Activated naive CD8-positive, alpha-beta T cell treated with anti-CD3 and anti-CD28 coated beads, Interleukin-2, amount 50 U/mL, for 24 hours (primary cell): ENCODE measurements around the gene ANKRD13B.
"Not testable (repeated sequence)": the region's sequence is repeated elsewhere in the genome, so short reads cannot be mapped to it uniquely, and the experiment has no call there.

Experiments used
- ATAC-seq: fragments of 150-1000 bp; cut with Tn5 transposase; one replicate; pipeline ENCODE4 v1.10.0; 2021
- DNase-seq: peaks from one replicate; pipeline ENCODE4 v3.0.0; 2021
- H3K27ac Mint-ChIP-seq: one replicate; pipeline ENCODE4 v1.8.0; 2021; ENCODE audit warnings: mild to moderate bottlenecking, mixed read lengths
- H3K27me3 Mint-ChIP-seq: one replicate; pipeline ENCODE4 v1.8.0; 2021; ENCODE audit warnings: mixed read lengths
- H3K36me3 Mint-ChIP-seq: one replicate; pipeline ENCODE4 v1.8.0; 2021; ENCODE audit warnings: low read depth, mixed read lengths
- H3K4me1 Mint-ChIP-seq: one replicate; pipeline ENCODE4 v1.8.0; 2021; ENCODE audit warnings: mixed read lengths
- H3K4me3 Mint-ChIP-seq: one replicate; pipeline ENCODE4 v1.8.0; 2021; ENCODE audit warnings: mild to moderate bottlenecking, moderate library complexity, mixed read lengths
- H3K9me3 Mint-ChIP-seq: one replicate; pipeline ENCODE4 v1.8.0; 2021; ENCODE audit warnings: mixed read lengths

Gene ANKRD13B

DNA sequence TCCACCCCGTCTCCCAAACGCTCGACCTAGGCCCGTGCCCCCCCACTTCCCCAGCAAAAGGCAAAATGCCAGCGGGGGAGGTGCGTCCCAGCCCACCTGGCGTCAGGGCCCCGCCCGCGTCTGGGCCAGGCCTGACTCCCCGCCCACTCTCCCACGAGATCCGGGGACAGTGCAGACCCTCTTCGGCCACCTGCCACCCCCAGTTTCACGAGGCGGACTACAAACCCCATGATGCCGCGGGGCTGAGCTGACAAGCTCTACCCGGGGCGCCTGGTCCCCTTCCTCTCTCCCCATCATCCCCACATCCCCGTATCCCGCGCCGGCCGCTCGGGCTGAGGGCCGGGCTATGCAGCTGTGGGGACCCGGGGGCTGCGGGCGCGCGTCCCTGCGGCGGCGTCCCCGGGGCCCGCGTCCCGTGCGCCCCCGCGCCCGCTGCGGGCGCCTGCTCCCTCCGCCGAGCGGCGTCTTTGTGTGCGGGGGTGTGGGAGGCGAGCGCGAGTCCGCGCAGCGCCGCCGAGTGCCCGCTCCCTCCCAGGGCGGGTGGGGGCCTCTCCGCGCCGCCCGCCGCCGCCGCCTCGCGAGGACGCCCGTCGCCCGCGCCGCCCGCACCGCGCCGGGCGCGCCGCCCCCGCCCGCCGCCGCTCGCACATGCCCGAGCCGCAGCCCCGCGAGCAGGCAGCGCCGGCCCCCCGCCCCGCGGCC, at the start of gene ANKRD13B:
Gene ANKRD13B, plus strand, starts transcription at position 283 of the 702 bp plus-strand sequence. CDS start 490 bp downstream, outside the sequence.
- ATAC-seq (no peak), DNase-seq (peak; percentile 61)
- Mint-ChIP-seq H3K4me1 (peaks cover 41% of the 10 kb centered on the region), H3K4me3 (peak within 1 kb of the TSS; percentile 77), H3K27me3 (no peaks in the 10 kb centered on the region), H3K9me3 (no peaks in the 10 kb centered on the region), H3K36me3 (peaks cover 2% of the 10 kb centered on the region), H3K27ac (peak within 1 kb of the TSS; percentile 59)

DNA sequence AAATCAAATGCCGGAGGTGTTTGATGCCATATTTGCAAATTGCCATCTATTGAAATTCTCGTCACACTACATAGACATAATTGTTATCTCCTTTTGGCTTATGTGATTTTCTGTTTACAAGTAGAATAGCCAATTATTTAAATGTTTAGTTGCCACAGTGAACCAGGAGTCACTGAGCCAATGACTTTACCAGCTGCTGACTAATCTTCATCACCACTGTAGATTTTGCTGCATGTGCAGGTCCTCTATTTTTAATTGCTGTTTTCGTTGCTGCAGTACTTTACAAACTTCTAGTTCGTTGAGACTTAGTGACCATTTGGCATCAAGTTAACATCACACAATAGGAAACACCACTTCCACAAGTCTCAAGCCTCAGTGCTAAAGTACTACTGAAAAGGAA, 48.9 kb upstream of the ANKRD13B start:
- ATAC-seq, result no peak
- Mint-ChIP-seq H3K9me3 (no peaks in the 10 kb centered on the region), H3K36me3 (peaks cover 10% of the 10 kb centered on the region), H3K4me1 (peaks cover 3% of the 10 kb centered on the region), H3K4me3 (no peak overlapping the region), H3K27me3 (no peaks in the 10 kb centered on the region), H3K27ac (no peak overlapping the region)
- DNase-seq, result no peak

DNA sequence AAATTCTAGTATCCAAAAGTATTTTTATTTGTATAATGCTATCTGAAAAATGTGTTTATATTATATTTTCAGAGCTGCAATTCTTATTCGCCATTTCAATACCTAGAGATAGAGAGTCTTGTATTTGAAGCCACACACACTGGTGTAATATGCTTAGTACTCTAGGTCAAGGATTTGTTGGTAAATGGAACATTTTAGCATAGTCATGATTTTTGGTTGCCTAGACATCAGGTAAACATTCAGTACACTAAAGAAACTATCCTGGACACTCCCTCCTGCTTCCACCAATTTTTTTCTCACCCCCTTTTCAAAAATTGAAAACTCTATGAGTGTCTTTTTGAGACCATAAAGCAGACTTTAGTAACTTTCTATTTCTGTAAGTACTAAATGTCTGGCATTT, 46.8 kb upstream of the ANKRD13B start:
- Mint-ChIP-seq H3K27me3 (no peaks in the 10 kb centered on the region), H3K9me3 (no peaks in the 10 kb centered on the region), H3K36me3 (peaks cover 9% of the 10 kb centered on the region), H3K27ac (no peak overlapping the region), H3K4me1 (peaks cover 5% of the 10 kb centered on the region), H3K4me3 (no peak overlapping the region)
- ATAC-seq, result no peak
- DNase-seq, result no peak

DNA sequence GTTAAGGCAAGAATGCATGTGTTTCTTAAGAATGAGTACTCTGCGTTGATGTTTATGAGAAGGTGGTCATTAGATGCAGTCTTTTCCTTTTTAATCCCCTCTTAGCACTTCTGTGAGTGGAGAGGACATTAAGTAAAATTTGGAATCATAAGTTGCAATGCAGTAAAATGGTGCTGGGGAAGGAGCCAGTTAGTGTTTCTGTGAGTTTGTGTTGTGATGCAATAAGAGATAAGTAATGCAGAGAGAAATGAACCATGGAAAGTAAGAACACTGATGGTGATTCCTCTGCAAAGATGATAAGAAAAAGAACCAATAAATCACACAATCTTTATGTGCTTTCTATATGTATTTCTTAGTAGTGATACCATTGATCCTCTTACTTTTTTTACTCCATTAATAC, 46.1 kb upstream of the ANKRD13B start:
- no peak for DNase-seq
- H3K9me3 Mint-ChIP-seq, result no peaks in the 10 kb centered on the region
- peaks cover 5% of the 10 kb centered on the region for H3K4me1 Mint-ChIP-seq
- H3K4me3 Mint-ChIP-seq, result no peak overlapping the region
- H3K36me3 Mint-ChIP-seq, result peaks cover 9% of the 10 kb centered on the region
- no peak overlapping the region for H3K27ac Mint-ChIP-seq
- H3K27me3 Mint-ChIP-seq, result no peaks in the 10 kb centered on the region
- no peak for ATAC-seq

DNA sequence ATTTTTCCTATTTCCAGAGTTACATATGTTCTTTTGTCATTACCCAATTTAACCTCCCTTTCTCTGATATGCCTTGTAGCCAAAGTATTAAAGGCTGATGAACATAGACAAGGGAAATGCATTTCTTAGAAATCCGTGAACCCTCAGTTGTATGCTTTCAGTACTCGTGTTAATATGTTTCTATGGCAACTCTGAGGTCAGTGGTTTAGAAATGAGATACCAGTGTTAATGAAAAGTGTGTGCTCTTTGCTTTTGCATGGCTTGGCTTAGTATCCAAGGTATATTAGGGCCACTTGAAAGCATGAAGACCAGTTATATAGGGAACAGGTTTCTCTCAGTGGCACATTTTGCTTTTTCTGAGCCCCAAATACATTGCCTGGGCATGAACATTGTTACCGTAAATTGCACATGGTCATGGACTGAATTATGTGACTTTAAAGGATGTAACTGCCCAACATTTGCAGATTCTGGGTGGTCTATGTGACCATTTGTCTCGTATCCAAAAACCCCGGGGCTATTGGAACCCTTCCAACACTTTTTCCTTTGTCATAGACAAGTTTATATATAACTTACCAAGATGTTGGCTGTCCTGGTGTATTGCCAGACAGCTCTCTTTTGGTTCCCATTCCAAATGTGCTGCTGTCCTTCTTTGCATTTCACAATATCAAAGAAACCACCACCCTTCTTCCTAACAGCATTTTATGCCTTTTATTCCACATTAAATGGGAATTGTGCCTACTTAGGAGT, 43.6 kb upstream of the ANKRD13B start:
- peaks cover 1% of the 10 kb centered on the region for H3K36me3 Mint-ChIP-seq
- DNase-seq, result no peak

DNA sequence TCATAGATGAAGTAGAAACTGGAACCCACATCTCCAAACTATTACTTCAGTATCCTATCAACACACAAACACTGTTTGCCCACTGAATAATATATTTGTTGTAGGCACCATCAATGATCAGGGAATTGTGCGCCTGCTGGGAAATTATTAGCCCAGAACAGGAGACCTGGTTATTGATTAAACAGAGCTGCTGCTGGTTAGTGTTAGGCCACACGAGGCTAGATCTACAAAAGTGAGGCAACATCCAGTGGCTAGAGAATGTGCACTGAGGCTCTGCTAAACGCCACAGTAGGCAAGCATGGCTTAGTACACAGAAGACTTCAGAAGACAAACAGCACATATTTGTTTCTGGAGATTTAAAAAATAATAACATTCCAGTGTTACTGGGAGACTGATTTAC, 37.1 kb upstream of the ANKRD13B start:
- no peak overlapping the region for H3K27ac Mint-ChIP-seq
- DNase-seq, result no peak
- H3K27me3 Mint-ChIP-seq, result no peaks in the 10 kb centered on the region
- H3K36me3 Mint-ChIP-seq, result peaks cover 1% of the 10 kb centered on the region
- H3K9me3 Mint-ChIP-seq, result no peaks in the 10 kb centered on the region
- no peak for ATAC-seq
- H3K4me1 Mint-ChIP-seq, result peaks cover 27% of the 10 kb centered on the region
- no peak overlapping the region for H3K4me3 Mint-ChIP-seq

More for the DNA sequence above, 43.6 kb upstream of the ANKRD13B start:
- H3K4me3 Mint-ChIP-seq, result no peak overlapping the region
- no peak overlapping the region for H3K27ac Mint-ChIP-seq
- no peaks in the 10 kb centered on the region for H3K9me3 Mint-ChIP-seq
- H3K27me3 Mint-ChIP-seq, result no peaks in the 10 kb centered on the region
- H3K4me1 Mint-ChIP-seq, result peaks cover 5% of the 10 kb centered on the region
- ATAC-seq, result peak; percentile 40

DNA sequence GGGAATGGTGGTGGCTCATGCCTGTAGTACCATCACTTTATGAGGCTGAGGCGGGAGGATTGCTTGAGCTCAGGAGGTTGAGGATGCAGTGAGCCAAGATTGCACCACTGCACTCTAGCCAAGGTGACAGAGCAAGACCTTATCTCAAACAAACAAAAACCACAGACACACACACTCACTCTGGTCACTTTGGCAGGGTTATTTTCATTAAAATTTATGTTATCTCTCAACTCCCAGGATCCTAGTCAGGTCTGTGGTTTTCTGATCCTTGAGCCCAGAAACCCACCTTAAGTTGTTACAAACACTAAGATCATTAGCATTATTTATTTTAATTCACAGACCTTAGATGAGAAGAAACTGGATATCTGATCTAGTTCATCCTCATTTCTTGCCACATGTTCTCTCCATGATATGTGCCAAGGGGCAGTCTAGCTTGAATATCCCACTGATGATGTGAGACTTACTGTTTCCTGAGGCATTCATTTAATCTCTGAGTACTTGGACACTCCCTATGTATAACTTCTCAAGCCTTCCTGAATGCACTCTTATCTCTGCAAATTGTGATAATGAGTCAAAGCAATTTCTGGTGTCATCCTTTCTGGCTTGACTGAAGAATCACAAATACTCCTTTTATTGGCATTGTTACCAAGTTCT, 35.7 kb upstream of the ANKRD13B start:
- Mint-ChIP-seq H3K36me3 (peaks cover 4% of the 10 kb centered on the region), H3K27ac (peak overlapping the region; percentile 7), H3K4me3 (no peak overlapping the region), H3K27me3 (no peaks in the 10 kb centered on the region), H3K4me1 (peaks cover 35% of the 10 kb centered on the region), H3K9me3 (no peaks in the 10 kb centered on the region)
- DNase-seq, result no peak
- ATAC-seq, result no peak

DNA sequence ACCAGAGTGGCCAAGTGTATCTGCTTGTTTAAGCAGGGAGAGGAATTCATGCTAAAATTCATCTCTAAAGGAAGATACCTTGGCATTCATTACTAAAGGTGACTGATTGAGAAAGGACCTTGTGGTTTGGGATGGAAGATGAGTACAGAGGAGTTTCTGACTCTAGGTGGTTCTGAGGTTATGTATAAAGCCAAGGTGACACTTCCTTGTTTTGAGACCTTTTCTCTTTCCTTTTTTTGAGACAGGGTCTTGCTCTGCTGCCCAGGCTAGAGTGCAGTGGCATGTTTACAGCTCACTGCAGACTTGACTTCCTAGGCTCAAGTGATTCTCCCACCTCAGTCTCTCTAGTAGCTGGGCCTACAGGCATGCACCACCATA, 35.2 kb upstream of the ANKRD13B start:
- ATAC-seq, result peak; percentile 80

DNA sequence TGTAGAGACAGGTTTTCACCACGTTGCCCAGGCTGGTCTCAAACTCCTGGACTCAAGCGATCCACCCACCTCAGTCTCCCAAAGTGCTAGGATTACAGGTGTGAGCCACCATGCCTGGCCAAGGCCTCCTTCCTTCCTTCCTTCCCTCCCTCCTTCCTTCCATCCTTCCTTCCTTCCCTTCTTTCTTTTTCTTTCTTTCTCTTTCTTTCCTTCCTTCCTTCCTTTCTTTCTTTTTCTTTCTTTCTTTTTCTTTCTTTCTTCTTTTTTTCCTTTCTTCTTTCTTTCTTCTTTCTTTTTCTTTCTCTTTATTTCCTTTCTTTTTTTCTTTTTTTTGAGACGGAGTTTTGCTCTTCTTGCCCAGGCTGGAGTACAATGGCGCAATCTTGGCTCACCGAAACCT, 34.8 kb upstream of the ANKRD13B start:
- not testable (repeated sequence) for ATAC-seq, H3K36me3 Mint-ChIP-seq, H3K9me3 Mint-ChIP-seq, DNase-seq, H3K27me3 Mint-ChIP-seq, H3K4me3 Mint-ChIP-seq
- H3K27ac Mint-ChIP-seq, result peak overlapping the region; percentile 7
- peaks cover 41% of the 10 kb centered on the region for H3K4me1 Mint-ChIP-seq

More for the DNA sequence above, 35.2 kb upstream of the ANKRD13B start:
- Mint-ChIP-seq H3K27ac (peak overlapping the region; percentile 7), H3K4me3 (no peak overlapping the region), H3K4me1 (peaks cover 38% of the 10 kb centered on the region), H3K36me3 (peaks cover 8% of the 10 kb centered on the region), H3K27me3 (no peaks in the 10 kb centered on the region), H3K9me3 (no peaks in the 10 kb centered on the region)
- DNase-seq, result no peak

DNA sequence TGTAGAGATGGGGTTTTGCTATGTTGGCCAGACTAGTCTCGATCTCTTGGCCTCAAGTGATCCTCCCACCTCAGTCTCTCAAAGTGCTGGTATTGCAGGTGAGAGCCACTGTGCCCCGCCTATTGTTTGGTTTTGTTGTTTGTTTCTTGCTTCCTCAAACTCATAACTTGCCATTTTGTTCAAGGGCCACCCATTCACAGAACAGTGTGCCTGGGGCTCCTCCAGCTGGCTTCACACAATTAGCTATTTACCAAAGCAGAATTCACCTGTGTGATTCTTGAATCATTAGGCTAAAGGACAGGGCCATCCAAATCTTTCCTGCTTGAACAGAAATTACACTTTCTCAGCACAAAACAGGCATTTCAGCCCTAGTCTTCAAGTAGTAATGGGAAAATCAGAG, 33.3 kb upstream of the ANKRD13B start:
- peaks cover 51% of the 10 kb centered on the region for H3K4me1 Mint-ChIP-seq
- ATAC-seq, result no peak
- H3K27ac Mint-ChIP-seq, result no peak overlapping the region
- H3K4me3 Mint-ChIP-seq, result no peak overlapping the region
- no peak for DNase-seq
- H3K9me3 Mint-ChIP-seq, result no peaks in the 10 kb centered on the region
- H3K36me3 Mint-ChIP-seq, result peaks cover 8% of the 10 kb centered on the region
- H3K27me3 Mint-ChIP-seq, result no peaks in the 10 kb centered on the region

DNA sequence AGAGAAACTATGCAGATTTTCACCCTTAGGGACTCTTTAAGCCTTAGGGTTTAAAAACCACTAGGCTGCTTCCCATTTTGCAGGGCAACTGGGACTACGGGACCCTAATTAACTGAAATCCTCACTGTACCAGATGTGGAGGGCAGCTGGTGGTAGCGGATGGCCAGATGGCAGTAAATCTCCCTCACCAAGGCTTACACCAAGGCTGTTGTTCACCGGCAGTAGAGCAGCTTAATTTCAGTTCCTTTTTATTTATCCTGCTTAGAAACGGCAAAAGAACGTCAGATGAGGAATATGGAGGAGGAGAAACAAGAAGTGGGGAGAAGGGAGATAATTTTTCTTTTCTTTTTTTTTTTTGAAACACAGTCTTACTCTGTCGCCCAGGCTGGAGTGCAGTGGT, 32.6 kb upstream of the ANKRD13B start:
- Mint-ChIP-seq H3K27me3 (no peaks in the 10 kb centered on the region), H3K36me3 (peaks cover 8% of the 10 kb centered on the region), H3K4me1 (peaks cover 54% of the 10 kb centered on the region), H3K9me3 (no peaks in the 10 kb centered on the region), H3K27ac (no peak overlapping the region), H3K4me3 (no peak overlapping the region)
- DNase-seq, result no peak
- ATAC-seq, result no peak

DNA sequence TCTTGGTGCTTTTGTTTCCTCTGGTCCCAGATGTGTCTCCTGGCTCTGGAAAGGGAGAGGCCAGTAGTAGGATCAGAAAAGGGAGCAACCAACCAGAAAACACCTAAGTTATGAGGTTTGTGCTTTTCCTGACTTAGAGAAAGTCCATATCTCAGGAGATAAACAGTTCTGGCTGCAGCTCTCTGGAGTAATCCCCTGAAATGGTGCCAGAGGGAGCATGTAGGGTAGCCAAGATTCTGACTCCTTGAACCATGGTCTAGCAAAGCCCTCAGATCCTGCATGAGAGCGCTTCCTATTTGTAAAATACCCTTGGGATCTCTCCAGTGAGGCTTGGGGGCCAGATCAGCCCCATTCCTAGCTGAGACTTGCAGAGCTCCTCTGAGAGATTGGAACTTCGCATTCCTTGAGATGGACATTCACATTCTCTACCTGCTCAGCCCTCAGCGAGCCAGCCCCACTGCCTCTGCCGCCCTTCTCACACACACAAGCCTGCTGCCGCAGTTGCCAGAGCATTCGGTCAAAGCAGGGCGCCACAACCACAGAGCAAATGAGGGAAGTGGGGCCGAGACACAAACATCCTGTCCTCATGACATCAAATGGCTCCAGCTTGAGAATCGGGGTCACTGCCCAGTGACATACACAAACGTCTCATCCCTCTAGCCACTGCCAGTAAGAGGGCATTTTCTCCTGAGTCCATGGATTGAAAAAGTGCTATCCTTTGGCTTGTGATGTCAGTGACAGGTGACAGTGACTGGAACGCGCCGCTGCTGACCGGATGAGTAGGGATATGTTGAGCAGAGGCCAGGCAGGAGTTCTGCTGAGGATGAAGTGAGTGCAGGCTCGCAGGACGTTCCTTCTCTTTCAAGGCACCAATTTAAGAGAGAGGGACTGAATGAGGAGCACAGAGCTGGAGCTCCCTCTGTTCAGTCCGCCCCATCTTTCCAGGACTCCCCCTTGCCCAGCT, 31.1 kb upstream of the ANKRD13B start:
- peaks cover 8% of the 10 kb centered on the region for H3K36me3 Mint-ChIP-seq
- ATAC-seq (no peak), DNase-seq (no peak)
- no peak overlapping the region for H3K4me3 Mint-ChIP-seq
- H3K9me3 Mint-ChIP-seq, result no peaks in the 10 kb centered on the region
- peaks cover 62% of the 10 kb centered on the region for H3K4me1 Mint-ChIP-seq
- no peak overlapping the region for H3K27ac Mint-ChIP-seq
- H3K27me3 Mint-ChIP-seq, result no peaks in the 10 kb centered on the region

DNA sequence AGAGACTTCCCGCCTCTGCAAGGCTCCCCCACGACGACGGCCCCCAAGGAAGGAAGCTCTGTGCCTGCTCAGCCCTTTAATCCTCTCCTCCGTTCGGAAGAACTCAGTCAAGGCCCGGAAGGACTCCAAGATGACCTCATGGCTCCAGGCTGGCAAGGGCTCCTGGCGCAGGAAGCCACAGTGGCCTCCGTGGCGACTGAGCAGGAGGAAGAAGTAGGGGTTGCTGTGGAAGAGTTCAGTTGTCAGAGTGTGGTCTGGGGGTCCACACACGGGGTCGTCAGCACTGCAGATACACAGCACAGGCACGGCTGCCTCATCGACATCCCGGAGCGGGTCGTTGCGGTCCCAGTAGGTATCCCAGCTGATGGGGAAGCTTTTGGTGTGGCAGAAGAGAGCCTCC, 30.3 kb upstream of the ANKRD13B start:
- H3K4me3 Mint-ChIP-seq, result no peak overlapping the region
- H3K36me3 Mint-ChIP-seq, result peaks cover 8% of the 10 kb centered on the region
- no peak for DNase-seq
- H3K4me1 Mint-ChIP-seq, result peaks cover 54% of the 10 kb centered on the region
- peak overlapping the region; percentile 36 for H3K27ac Mint-ChIP-seq
- ATAC-seq, result no peak
- no peaks in the 10 kb centered on the region for H3K27me3 Mint-ChIP-seq
- no peaks in the 10 kb centered on the region for H3K9me3 Mint-ChIP-seq

DNA sequence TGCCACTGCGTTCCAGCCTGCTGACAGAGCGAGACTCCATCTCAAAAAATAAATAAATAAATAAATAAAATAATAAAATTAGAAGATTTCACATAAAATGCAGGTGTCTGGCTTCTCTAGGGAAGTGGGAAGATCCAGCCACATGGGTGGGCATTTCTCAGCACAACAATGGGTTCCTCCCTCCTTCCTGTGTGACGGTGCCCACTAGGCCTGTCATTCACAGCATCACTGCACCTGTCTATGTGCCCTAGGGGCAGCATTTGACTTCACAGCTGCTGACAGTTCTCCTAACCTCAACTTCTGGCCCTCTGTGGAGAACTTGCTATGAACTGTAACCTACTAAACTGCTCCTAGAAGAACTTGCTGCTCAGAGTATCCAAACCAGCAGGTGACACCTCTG, 29.1 kb upstream of the ANKRD13B start:
- no peak for DNase-seq
- Mint-ChIP-seq H3K4me3 (no peak overlapping the region), H3K9me3 (no peaks in the 10 kb centered on the region), H3K36me3 (peaks cover 8% of the 10 kb centered on the region), H3K4me1 (peaks cover 48% of the 10 kb centered on the region), H3K27me3 (no peaks in the 10 kb centered on the region), H3K27ac (peak overlapping the region; percentile 49)
- no peak for ATAC-seq
